Mesendoderm (in vitro differentiated cells): Measurements from ENCODE around the gene WTAP.
A peak's percentile ranks its signal among the peaks of the same experiment; 100 is the strongest.

ENCODE experiments used
- DNase-seq: peaks from one replicate; pipeline ENCODE4 v3.0.0; 2013
- H2AK5ac ChIP-seq: 2 replicates; pipeline ENCODE4 v1.6.1; 2013; ENCODE audit warnings: low read length, inconsistent platforms
- H2BK120ac ChIP-seq: 2 replicates; pipeline ENCODE4 v1.6.1; 2013; ENCODE audit warnings: low read depth, mild to moderate bottlenecking, low read length, moderate library complexity, mixed read lengths
- H2BK15ac ChIP-seq: replicated peaks from 2 replicates; pipeline ENCODE4 v1.6.1; 2013; ENCODE audit warnings: low read depth, mild to moderate bottlenecking, moderate library complexity
- H2BK5ac ChIP-seq: 2 replicates; pipeline ENCODE4 v1.6.1; 2013; ENCODE audit warnings: low read length, inconsistent platforms
- H3K18ac ChIP-seq: 2 replicates; pipeline ENCODE4 v1.6.1; 2013; ENCODE audit warnings: mild to moderate bottlenecking, low read length, mixed read lengths
- H3K23ac ChIP-seq: one replicate; pipeline ENCODE4 v1.6.1; 2013; ENCODE audit warnings: low read length
- H3K27ac ChIP-seq: 2 replicates; pipeline ENCODE4 v1.5.1; 2013; ENCODE audit warnings: low read depth, mild to moderate bottlenecking, inconsistent platforms, low read length, moderate library complexity
- H3K27me3 ChIP-seq: 2 replicates; pipeline ENCODE4 v1.6.1; 2013; ENCODE audit warnings: low read length, control low read depth, mild to moderate bottlenecking, inconsistent platforms; ENCODE audit not compliant: insufficient read depth, poor library complexity
- H3K36me3 ChIP-seq: 2 replicates; pipeline ENCODE4 v1.6.1; 2013; ENCODE audit warnings: low read length, inconsistent platforms; ENCODE audit not compliant: control insufficient read depth, insufficient read depth
- H3K4ac ChIP-seq: one replicate; pipeline ENCODE4 v1.6.1; 2013; ENCODE audit warnings: low read depth, mild to moderate bottlenecking, low read length, moderate library complexity
- H3K4me1 ChIP-seq: 2 replicates; pipeline ENCODE4 v1.6.1; 2013; ENCODE audit warnings: low read depth, low read length, inconsistent platforms; ENCODE audit not compliant: control insufficient read depth
- H3K4me2 ChIP-seq: 2 replicates; pipeline ENCODE4 v1.6.1; 2013; ENCODE audit warnings: low read length
- H3K4me3 ChIP-seq: 2 replicates; pipeline ENCODE4 v1.5.1; 2013; ENCODE audit warnings: mild to moderate bottlenecking, low read length
- H3K56ac ChIP-seq: one replicate; pipeline ENCODE4 v1.6.1; 2013; ENCODE audit warnings: low read length
- H3K79me1 ChIP-seq: 2 replicates; pipeline ENCODE4 v1.6.1; 2013; ENCODE audit warnings: low read length, inconsistent platforms
- H3K79me2 ChIP-seq: 2 replicates; pipeline ENCODE4 v1.6.1; 2013; ENCODE audit warnings: mild to moderate bottlenecking, low read length; ENCODE audit not compliant: control insufficient read depth, insufficient read depth
- H3K9ac ChIP-seq: 2 replicates; pipeline ENCODE4 v1.6.1; 2013; ENCODE audit warnings: low read length, inconsistent platforms
- H4K5ac ChIP-seq: one replicate; pipeline ENCODE4 v1.6.1; 2013; ENCODE audit warnings: low read length
- H4K8ac ChIP-seq: one replicate; pipeline ENCODE4 v1.6.1; 2013; ENCODE audit warnings: low read depth, mild to moderate bottlenecking, control low read depth, low read length, moderate library complexity
- WGBS: extraction: QIAGEN DNeasy Blood & Tissue Kit; methylation state at CpG from one replicate; pipeline ENCODE4 v1.1.7; 2013; ENCODE audit warnings: low lambda C conversion rate, missing lambda C conversion rate; ENCODE audit not compliant: insufficient coverage; ENCODE audit errors: extremely low coverage; 5-methylcytosine and 5-hydroxymethylcytosine counted together

Gene WTAP

GRCh38 chr6:159691963-159692287 is 35.4 kb upstream of the WTAP start:
- Histone ChIP-seq H3K27me3 (no peaks in the 10 kb centered on the region), H3K4me3 (no peak overlapping the region), H3K56ac (peak overlapping the region; percentile 9), H3K4me2 (peak overlapping the region; percentile 54), H3K79me2 (peaks cover 3% of the 10 kb centered on the region), H2BK15ac (no peak overlapping the region), H2BK5ac (no peak overlapping the region), H3K4me1 (no peaks in the 10 kb centered on the region), H4K5ac (no peak overlapping the region), H3K9ac (peak overlapping the region; percentile 65), H3K23ac (no peak overlapping the region), H2BK120ac (no peak overlapping the region), H2AK5ac (no peak overlapping the region), H3K36me3 (no peaks in the 10 kb centered on the region), H3K79me1 (no peaks in the 10 kb centered on the region), H3K4ac (no peak overlapping the region), H4K8ac (no peak overlapping the region), H3K27ac (no peak overlapping the region), H3K18ac (no peak overlapping the region)
- peak; percentile 29 for DNase-seq
- no CpG with 5 or more reads among the region's 7 CpGs for WGBS

- peak overlapping the region; percentile 65 for H3K9ac ChIP-seq
Measured at GRCh38 chr6:159692303-159693127, 34.8 kb upstream of the WTAP start.

DNA sequence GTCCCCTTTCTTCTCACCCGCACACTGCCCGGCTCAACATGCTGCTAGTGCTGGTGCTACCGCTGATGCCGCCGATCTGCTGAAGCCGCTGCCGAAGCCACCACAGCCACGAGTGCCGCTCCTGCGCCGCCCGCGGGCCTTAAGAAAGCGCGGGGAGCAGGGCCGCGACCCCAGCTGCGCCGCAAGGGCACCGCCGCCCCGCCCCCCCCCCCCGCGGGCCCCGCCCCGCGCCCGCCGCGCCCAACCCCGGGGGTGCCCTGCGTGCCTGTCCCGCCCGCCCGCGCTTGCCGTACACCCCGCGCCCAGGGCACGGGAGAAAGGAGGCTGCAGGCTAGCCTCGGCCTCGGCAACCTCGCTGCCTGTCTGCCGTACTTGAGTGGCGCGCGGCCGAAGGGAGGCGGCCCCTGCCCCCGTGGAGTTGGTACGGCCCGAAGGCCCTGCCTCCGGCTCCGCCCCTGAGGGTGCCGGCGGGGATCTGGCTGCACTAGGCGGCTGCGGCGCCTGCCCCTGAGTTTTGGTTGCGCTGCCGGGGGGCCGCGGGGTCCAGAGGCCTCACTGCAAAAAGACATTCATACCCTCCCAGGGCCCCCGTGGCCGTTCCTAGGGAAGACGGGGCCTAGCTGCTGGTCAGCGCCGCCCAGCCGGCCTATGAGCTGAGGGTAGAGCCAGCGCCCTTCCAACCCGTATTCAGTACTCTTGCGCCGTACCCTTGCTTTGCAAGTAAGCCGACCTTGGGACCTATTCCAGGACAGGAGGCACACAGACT is 34.0 kb upstream of the WTAP start, which contains the start of gene SOD2:
Gene SOD2 (minus strand): TSS at position 114 of the 766 bp plus-strand sequence. CDS start 74 bp downstream, at position 40.
- no peak within 1 kb of the TSS for H4K5ac ChIP-seq
- H3K4ac ChIP-seq = no peak within 1 kb of the TSS
- H2AK5ac ChIP-seq = no peak within 1 kb of the TSS
- H3K4me2 ChIP-seq = peak within 1 kb of the TSS; percentile 54
- peak within 1 kb of the TSS; percentile 58 for H3K4me3 ChIP-seq
- H3K79me2 ChIP-seq = peaks cover 3% of the 10 kb centered on the region
- H2BK5ac ChIP-seq = peak within 1 kb of the TSS; percentile 77
- H3K79me1 ChIP-seq = no peaks in the 10 kb centered on the region
- H3K36me3 ChIP-seq = no peaks in the 10 kb centered on the region
- H3K27me3 ChIP-seq = no peaks in the 10 kb centered on the region
- peak within 1 kb of the TSS; percentile 95 for H3K56ac ChIP-seq
- no peak within 1 kb of the TSS for H2BK120ac ChIP-seq
- no peak within 1 kb of the TSS for H3K23ac ChIP-seq
- H4K8ac ChIP-seq = no peak within 1 kb of the TSS
- peak within 1 kb of the TSS; percentile 64 for H3K27ac ChIP-seq
- H3K4me1 ChIP-seq = no peaks in the 10 kb centered on the region
- peak within 1 kb of the TSS; percentile 34 for H3K18ac ChIP-seq
- H3K9ac ChIP-seq = peak within 1 kb of the TSS; percentile 87
- WGBS = no CpG with 5 or more reads among the region's 74 CpGs
- peak; percentile 92 for DNase-seq
- H2BK15ac ChIP-seq = no peak within 1 kb of the TSS

More at GRCh38 chr6:159692303-159693127, 34.8 kb upstream of the WTAP start:
- Histone ChIP-seq H3K4me3 (peak overlapping the region; percentile 52), H3K56ac (peak overlapping the region; percentile 79), H4K5ac (no peak overlapping the region), H3K79me2 (peaks cover 3% of the 10 kb centered on the region), H3K27me3 (no peaks in the 10 kb centered on the region), H3K23ac (no peak overlapping the region), H3K18ac (peak overlapping the region; percentile 34), H3K79me1 (no peaks in the 10 kb centered on the region), H2BK5ac (no peak overlapping the region), H3K4me1 (no peaks in the 10 kb centered on the region), H3K4ac (no peak overlapping the region), H2AK5ac (no peak overlapping the region), H4K8ac (no peak overlapping the region), H3K27ac (no peak overlapping the region), H2BK120ac (no peak overlapping the region), H2BK15ac (no peak overlapping the region), H3K36me3 (no peaks in the 10 kb centered on the region), H3K4me2 (peak overlapping the region; percentile 54)
- DNase-seq = peak; percentile 61
- no CpG with 5 or more reads among the region's 66 CpGs for WGBS

- peak overlapping the region; percentile 46 for H3K4me2 ChIP-seq
- peak; percentile 22 for DNase-seq
- no peaks in the 10 kb centered on the region for H3K4me1 ChIP-seq
- no peak overlapping the region for H3K18ac ChIP-seq
- no peaks in the 10 kb centered on the region for H3K79me1 ChIP-seq
- H2BK5ac ChIP-seq = no peak overlapping the region
- peak overlapping the region; percentile 95 for H3K56ac ChIP-seq
- H3K9ac ChIP-seq = peak overlapping the region; percentile 87
- H4K8ac ChIP-seq = no peak overlapping the region
- H3K4me3 ChIP-seq = no peak overlapping the region
- no peak overlapping the region for H4K5ac ChIP-seq
- H2BK120ac ChIP-seq = no peak overlapping the region
- no peaks in the 10 kb centered on the region for H3K27me3 ChIP-seq
- peaks cover 3% of the 10 kb centered on the region for H3K79me2 ChIP-seq
- H2AK5ac ChIP-seq = no peak overlapping the region
- H3K27ac ChIP-seq = no peak overlapping the region
- no peak overlapping the region for H2BK15ac ChIP-seq
- no CpG with 5 or more reads among the region's 14 CpGs for WGBS
- no peaks in the 10 kb centered on the region for H3K36me3 ChIP-seq
- H3K23ac ChIP-seq = no peak overlapping the region
- no peak overlapping the region for H3K4ac ChIP-seq
Measured at GRCh38 chr6:159693894-159694545, 33.3 kb upstream of the WTAP start.

GRCh38 chr6:159695984-159696383 is 31.3 kb upstream of the WTAP start:
- no peak overlapping the region for H2BK120ac ChIP-seq
- DNase-seq = no peak
- no CpG with 5 or more reads among the region's 2 CpGs for WGBS

More at GRCh38 chr6:159695984-159696383, 31.3 kb upstream of the WTAP start:
- H3K4me2 ChIP-seq = no peak overlapping the region
- H3K4me3 ChIP-seq = no peak overlapping the region
- H3K27ac ChIP-seq = no peak overlapping the region
- H3K4me1 ChIP-seq = no peaks in the 10 kb centered on the region
- no peak overlapping the region for H4K5ac ChIP-seq
- no peak overlapping the region for H2AK5ac ChIP-seq
- no peak overlapping the region for H2BK5ac ChIP-seq
- H3K9ac ChIP-seq = no peak overlapping the region
- H3K79me1 ChIP-seq = no peaks in the 10 kb centered on the region
- no peak overlapping the region for H3K56ac ChIP-seq
- H3K27me3 ChIP-seq = no peaks in the 10 kb centered on the region
- no peak overlapping the region for H3K23ac ChIP-seq
- H4K8ac ChIP-seq = no peak overlapping the region
- no peak overlapping the region for H2BK15ac ChIP-seq
- H3K18ac ChIP-seq = no peak overlapping the region
- H3K4ac ChIP-seq = no peak overlapping the region
- peaks cover 3% of the 10 kb centered on the region for H3K79me2 ChIP-seq
- no peaks in the 10 kb centered on the region for H3K36me3 ChIP-seq
